ENCODE measurements around the gene TUT4. TPM values are rescaled to one million over a fixed set of nuclear protein-coding genes. Genes with fewer than 3 reads are reported as not detected.

Gene TUT4
- total RNA-seq, 1 donor from 2014 or later: 139 TPM

- Mint-ChIP-seq H3K4me1 (ENCODE audit: low read depth) (peaks cover 2% of the 10 kb centered on the region), H3K27ac (peak overlapping the region; percentile 71), H3K27me3 (no peaks in the 10 kb centered on the region), H3K36me3 (ENCODE audit: insufficient read depth) (peaks cover 21% of the 10 kb centered on the region), H3K4me3 (ENCODE audit: low read depth) (no peak overlapping the region), H3K9me3 (ENCODE audit: low read depth) (no peaks in the 10 kb centered on the region)
- no peak for DNase-seq (ENCODE audit: low spot score, unreplicated experiment)
- no peak for TF ChIP-seq CTCF (IDR thresholded peaks at IDR 0.05; ENCODE audit: unreplicated experiment)
These were observed 78.1 kb downstream of the TUT4 start for GRCh38 chr1:52474807-52475206.

GRCh38 chr1:52473039-52473438 is 79.9 kb downstream of the TUT4 start:
- no peak for TF ChIP-seq CTCF (IDR thresholded peaks at IDR 0.05; ENCODE audit: unreplicated experiment)
- Mint-ChIP-seq H3K4me1 (ENCODE audit: low read depth) (peaks cover 2% of the 10 kb centered on the region), H3K27me3 (no peaks in the 10 kb centered on the region), H3K9me3 (ENCODE audit: low read depth) (no peaks in the 10 kb centered on the region), H3K36me3 (ENCODE audit: insufficient read depth) (peaks cover 27% of the 10 kb centered on the region), H3K4me3 (ENCODE audit: low read depth) (no peak overlapping the region), H3K27ac (no peak overlapping the region)
- DNase-seq (ENCODE audit: low spot score, unreplicated experiment): no peak

- Mint-ChIP-seq H3K27ac (no peak overlapping the region), H3K4me1 (ENCODE audit: low read depth) (peaks cover 2% of the 10 kb centered on the region), H3K4me3 (ENCODE audit: low read depth) (no peak overlapping the region), H3K27me3 (no peaks in the 10 kb centered on the region), H3K9me3 (ENCODE audit: low read depth) (no peaks in the 10 kb centered on the region), H3K36me3 (ENCODE audit: insufficient read depth) (peaks cover 28% of the 10 kb centered on the region)
- no peak for DNase-seq (ENCODE audit: low spot score, unreplicated experiment)
- no peak for TF ChIP-seq CTCF (IDR thresholded peaks at IDR 0.05; ENCODE audit: unreplicated experiment)
These were observed 80.5 kb downstream of the TUT4 start for GRCh38 chr1:52472384-52472783.

- Mint-ChIP-seq H3K4me1 (ENCODE audit: low read depth) (peaks cover 2% of the 10 kb centered on the region), H3K27ac (no peak overlapping the region), H3K9me3 (ENCODE audit: low read depth) (no peaks in the 10 kb centered on the region), H3K36me3 (ENCODE audit: insufficient read depth) (peaks cover 26% of the 10 kb centered on the region), H3K4me3 (ENCODE audit: low read depth) (no peak overlapping the region), H3K27me3 (no peaks in the 10 kb centered on the region)
- no peak for TF ChIP-seq CTCF (IDR thresholded peaks at IDR 0.05; ENCODE audit: unreplicated experiment)
- no peak for DNase-seq (ENCODE audit: low spot score, unreplicated experiment)
These were observed 83.8 kb downstream of the TUT4 start for GRCh38 chr1:52469108-52469507.

GRCh38 chr1:52463891-52464290 is 89.0 kb downstream of the TUT4 start:
- no peak for DNase-seq (ENCODE audit: low spot score, unreplicated experiment)
- TF ChIP-seq CTCF (IDR thresholded peaks at IDR 0.05; ENCODE audit: unreplicated experiment): no peak
- H3K36me3 Mint-ChIP-seq (ENCODE audit: insufficient read depth): peaks cover 14% of the 10 kb centered on the region
- H3K27ac Mint-ChIP-seq: peak overlapping the region; percentile 7
- no peak overlapping the region for H3K4me3 Mint-ChIP-seq (ENCODE audit: low read depth)
- H3K4me1 Mint-ChIP-seq (ENCODE audit: low read depth): no peaks in the 10 kb centered on the region
- no peaks in the 10 kb centered on the region for H3K27me3 Mint-ChIP-seq
- H3K9me3 Mint-ChIP-seq (ENCODE audit: low read depth): no peaks in the 10 kb centered on the region

Data from progenitor cell of endocrine pancreas (in vitro differentiated cells).